Astrocyte (in vitro differentiated cells and primary cell): ENCODE results near the gene C16orf86. TPM values are rescaled to one million over a fixed set of nuclear protein-coding genes. Genes with fewer than 3 reads are reported as not detected.

ENCODE experiments used
- DNase-seq: peaks from one replicate; pipeline ENCODE4 v3.0.0-alpha.2; 2010; ENCODE audit warnings: low read depth
- FAIRE-seq: peaks from 2 replicates; lab custom pipeline; 2011; peaks lifted over from hg19 to GRCh38; lab: Jason Lieb, UNC
- H2AFZ ChIP-seq: 2 replicates; pipeline ENCODE4 v1.6.0; 2012; ENCODE audit warnings: low read depth, low read length, inconsistent platforms
- H3K27ac ChIP-seq: 2 replicates; pipeline ENCODE4 v1.5.1; 2011; ENCODE audit warnings: low read depth, low read length, inconsistent platforms
- H3K27me3 ChIP-seq: 2 replicates; pipeline ENCODE4 v1.6.0; 2011; ENCODE audit warnings: low read length, inconsistent platforms; ENCODE audit not compliant: insufficient read depth
- H3K36me3 ChIP-seq: 2 replicates; pipeline ENCODE4 v1.5.1; 2011; ENCODE audit warnings: low read length, inconsistent platforms; ENCODE audit not compliant: insufficient read depth
- H3K4me1 ChIP-seq: 2 replicates; pipeline ENCODE4 v1.5.1; 2011; ENCODE audit warnings: low read length, inconsistent platforms; ENCODE audit not compliant: insufficient read depth
- H3K4me2 ChIP-seq: 2 replicates; pipeline ENCODE4 v1.6.0; 2012; ENCODE audit warnings: low read length, inconsistent platforms
- H3K4me3 ChIP-seq: 2 replicates; pipeline ENCODE4 v1.5.1; 2011; ENCODE audit warnings: low read depth, mild to moderate bottlenecking, low read length, inconsistent platforms; ENCODE audit not compliant: insufficient read depth
- H3K79me2 ChIP-seq: 2 replicates; pipeline ENCODE4 v1.6.0; 2012; ENCODE audit warnings: mild to moderate bottlenecking, low read length, inconsistent platforms; ENCODE audit not compliant: insufficient read depth
- H3K9ac ChIP-seq: 2 replicates; pipeline ENCODE4 v1.6.0; 2012; ENCODE audit warnings: mild to moderate bottlenecking, low read length, inconsistent platforms
- H3K9me3 ChIP-seq: 2 replicates; pipeline ENCODE4 v1.5.1; 2012; ENCODE audit warnings: low read depth, mild to moderate bottlenecking, low read length, inconsistent platforms; ENCODE audit not compliant: insufficient read depth
- H4K20me1 ChIP-seq: 2 replicates; pipeline ENCODE4 v1.6.0; 2012; ENCODE audit warnings: low read length, inconsistent platforms; ENCODE audit not compliant: insufficient read depth
- H3K27ac Mint-ChIP-seq: one replicate; pipeline ENCODE4 v1.8.0; 2021; ENCODE audit warnings: mild to moderate bottlenecking, mixed read lengths; ENCODE audit not compliant: unreplicated experiment
- H3K27me3 Mint-ChIP-seq: one replicate; pipeline ENCODE4 v1.8.0; 2021; ENCODE audit warnings: low read depth, mixed read lengths; ENCODE audit not compliant: unreplicated experiment
- H3K36me3 Mint-ChIP-seq: one replicate; pipeline ENCODE4 v1.8.0; 2021; ENCODE audit warnings: low read depth, mixed read lengths; ENCODE audit not compliant: unreplicated experiment
- H3K4me1 Mint-ChIP-seq: one replicate; pipeline ENCODE4 v1.8.0; 2021; ENCODE audit warnings: low read depth, mixed read lengths; ENCODE audit not compliant: unreplicated experiment
- H3K4me3 Mint-ChIP-seq: one replicate; pipeline ENCODE4 v1.8.0; 2021; ENCODE audit warnings: mild to moderate bottlenecking, moderate library complexity, mixed read lengths; ENCODE audit not compliant: unreplicated experiment
- H3K9me3 Mint-ChIP-seq: one replicate; pipeline ENCODE4 v1.8.0; 2021; ENCODE audit warnings: mild to moderate bottlenecking, mixed read lengths; ENCODE audit not compliant: unreplicated experiment
- EZH2 ChIP-seq: IDR thresholded peaks from 2 replicates; pipeline ENCODE4 v1.6.1; 2012; ENCODE audit warnings: mild to moderate bottlenecking, low read length, inconsistent platforms; ENCODE audit not compliant: insufficient read depth
- total RNA-seq: library from RNA; stranded (reverse); gene quantifications from 2 replicates; pipeline ENCODE4 v1.2.1, GENCODE V29; 2021
- TF ChIP-seq, protein P1 (sequence below): IDR thresholded peaks from 2 replicates; pipeline ENCODE4 v1.5.1; 2011; ENCODE audit warnings: low read depth, mild to moderate bottlenecking, inconsistent platforms, low read length, moderate library complexity; ENCODE audit not compliant: insufficient read depth

C16orf86 gene
- total RNA-seq, 1 donor from 2014 or later: 0.32 TPM

DNA sequence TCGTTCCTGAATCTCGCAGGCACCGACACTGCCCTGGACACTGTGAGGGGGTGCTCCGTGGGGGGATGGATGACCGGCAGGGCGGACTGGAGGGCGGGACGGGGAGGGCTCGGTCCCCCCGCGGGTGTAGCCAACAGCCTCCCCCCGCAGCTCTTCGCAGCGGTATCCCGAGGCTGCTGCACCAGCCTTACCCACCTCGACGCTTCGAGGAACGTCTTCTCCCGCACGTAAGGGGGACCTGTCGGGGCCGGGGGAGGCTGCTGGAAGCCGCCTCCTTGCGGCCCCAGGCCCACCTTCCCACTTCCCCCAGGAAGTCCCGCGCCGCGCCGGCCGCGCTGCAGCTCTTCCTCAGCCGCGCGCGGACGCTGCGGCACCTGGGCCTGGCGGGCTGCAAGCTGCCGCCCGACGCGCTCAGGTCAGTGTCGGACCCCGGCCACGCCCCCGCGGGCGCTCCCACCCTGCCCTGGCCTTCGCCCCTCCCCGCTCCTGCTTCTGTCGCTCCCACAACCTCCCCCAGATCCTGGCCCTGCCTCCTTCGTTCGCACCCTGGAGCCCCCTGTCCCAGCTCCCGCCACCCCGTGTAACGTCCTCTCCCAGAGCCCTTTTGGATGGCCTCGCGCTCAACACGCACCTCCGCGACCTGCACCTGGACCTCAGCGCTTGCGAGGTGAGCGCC lies 18.4 kb upstream of the C16orf86 start:
- peaks cover 55% of the 10 kb centered on the region for H3K27me3 ChIP-seq

DNA sequence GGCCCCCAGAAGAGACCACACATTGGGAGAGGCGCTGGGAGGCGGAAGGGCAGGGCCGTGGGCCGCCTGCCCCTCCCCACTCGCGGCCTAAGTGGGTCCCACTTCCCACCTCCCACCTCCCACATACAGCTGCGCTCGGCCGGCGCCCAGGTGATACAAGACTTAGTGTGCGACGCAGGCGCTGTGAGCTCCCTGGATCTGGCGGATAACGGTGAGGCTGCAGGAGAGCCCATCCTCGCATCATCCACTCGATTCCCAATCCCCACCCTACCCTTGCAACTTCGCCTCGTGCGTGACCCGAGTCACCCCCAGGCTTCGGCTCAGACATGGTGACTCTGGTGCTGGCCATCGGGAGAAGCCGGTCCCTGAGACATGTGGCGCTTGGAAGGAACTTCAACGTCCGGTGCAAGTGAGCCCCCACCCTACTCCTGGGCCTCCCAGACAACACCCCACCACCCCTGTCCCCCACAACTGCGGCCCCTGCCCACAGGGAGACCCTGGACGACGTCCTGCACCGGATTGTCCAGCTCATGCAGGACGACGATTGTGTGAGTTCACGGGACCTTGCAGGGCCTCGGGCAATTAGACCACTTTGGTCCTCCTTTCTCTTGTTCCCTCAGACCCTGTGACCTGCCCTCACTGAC lies 17.7 kb upstream of the C16orf86 start:
- H3K9me3 Mint-ChIP-seq: peaks cover 5% of the 10 kb centered on the region
- Histone ChIP-seq H3K4me2 (no peak overlapping the region), H3K4me3 (no peak overlapping the region), H3K9me3 (no peaks in the 10 kb centered on the region), H4K20me1 (peaks cover 18% of the 10 kb centered on the region), H3K79me2 (no peaks in the 10 kb centered on the region), H3K27me3 (peaks cover 55% of the 10 kb centered on the region), H3K9ac (no peak overlapping the region), H3K27ac (no peak overlapping the region), H2AFZ (no peak overlapping the region), H3K4me1 (peaks cover 7% of the 10 kb centered on the region), H3K36me3 (no peaks in the 10 kb centered on the region)
- peaks cover 46% of the 10 kb centered on the region for H3K27me3 Mint-ChIP-seq
- FAIRE-seq (no peak), DNase-seq (no peak)
- H3K4me1 Mint-ChIP-seq: peaks cover 1% of the 10 kb centered on the region
- TF ChIP-seq, protein P1, sequence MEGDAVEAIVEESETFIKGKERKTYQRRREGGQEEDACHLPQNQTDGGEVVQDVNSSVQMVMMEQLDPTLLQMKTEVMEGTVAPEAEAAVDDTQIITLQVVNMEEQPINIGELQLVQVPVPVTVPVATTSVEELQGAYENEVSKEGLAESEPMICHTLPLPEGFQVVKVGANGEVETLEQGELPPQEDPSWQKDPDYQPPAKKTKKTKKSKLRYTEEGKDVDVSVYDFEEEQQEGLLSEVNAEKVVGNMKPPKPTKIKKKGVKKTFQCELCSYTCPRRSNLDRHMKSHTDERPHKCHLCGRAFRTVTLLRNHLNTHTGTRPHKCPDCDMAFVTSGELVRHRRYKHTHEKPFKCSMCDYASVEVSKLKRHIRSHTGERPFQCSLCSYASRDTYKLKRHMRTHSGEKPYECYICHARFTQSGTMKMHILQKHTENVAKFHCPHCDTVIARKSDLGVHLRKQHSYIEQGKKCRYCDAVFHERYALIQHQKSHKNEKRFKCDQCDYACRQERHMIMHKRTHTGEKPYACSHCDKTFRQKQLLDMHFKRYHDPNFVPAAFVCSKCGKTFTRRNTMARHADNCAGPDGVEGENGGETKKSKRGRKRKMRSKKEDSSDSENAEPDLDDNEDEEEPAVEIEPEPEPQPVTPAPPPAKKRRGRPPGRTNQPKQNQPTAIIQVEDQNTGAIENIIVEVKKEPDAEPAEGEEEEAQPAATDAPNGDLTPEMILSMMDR: no peak
- peak; percentile 86 for TF ChIP-seq EZH2
- H3K27ac Mint-ChIP-seq: no peak overlapping the region
- H3K36me3 Mint-ChIP-seq: peaks cover 9% of the 10 kb centered on the region
- H3K4me3 Mint-ChIP-seq: no peak overlapping the region

More for the DNA sequence above, 18.4 kb upstream of the C16orf86 start:
- Histone ChIP-seq H3K4me1 (peaks cover under 1% of the 10 kb centered on the region), H3K79me2 (no peaks in the 10 kb centered on the region), H3K36me3 (no peaks in the 10 kb centered on the region), H4K20me1 (peaks cover 18% of the 10 kb centered on the region), H2AFZ (no peak overlapping the region), H3K9me3 (no peaks in the 10 kb centered on the region), H3K9ac (no peak overlapping the region), H3K4me3 (no peak overlapping the region), H3K4me2 (no peak overlapping the region), H3K27ac (no peak overlapping the region)
- FAIRE-seq (no peak), DNase-seq (no peak)
- Mint-ChIP-seq H3K36me3 (peaks cover 9% of the 10 kb centered on the region), H3K27me3 (peaks cover 45% of the 10 kb centered on the region), H3K4me3 (no peak overlapping the region), H3K27ac (no peak overlapping the region), H3K4me1 (no peaks in the 10 kb centered on the region), H3K9me3 (peaks cover 5% of the 10 kb centered on the region)
- peak; percentile 96 for TF ChIP-seq EZH2
- TF ChIP-seq, protein P1: no peak
